OCI-LY7 (cell line): ENCODE results near the gene OPRM1. TPM values are rescaled to one million over a fixed set of nuclear protein-coding genes. Genes with fewer than 3 reads are reported as not detected.

Experiments
- BruUV-seq: library from RNA; stranded (reverse); fragments of 400-500 nt; replicated peaks from 2 replicates; lab custom pipeline; 2021; lab: Mats Ljungman, UMichigan
- CTCF ChIA-PET: fragments of 300-600 bp; sonication (Branson Sonifier 250); formaldehyde crosslinking; loops from one replicate; lab custom pipeline; 2022; ENCODE audit warnings: antibody characterized with exemption; ENCODE audit not compliant: unreplicated experiment; lab: Charles Lee
- POLR2A ChIA-PET: fragments of 300-600 bp; sonication (Branson Sonifier 250); formaldehyde crosslinking; loops from one replicate; lab custom pipeline; 2022; ENCODE audit warnings: antibody characterized with exemption; lab: Charles Lee
- DNase-seq: peaks from one replicate; pipeline ENCODE4 v3.0.0-alpha.2; 2015; ENCODE audit warnings: low spot score
- H2AFZ ChIP-seq: fragments of 200-600 bp; sonication (generic), shearing (Covaris generic); 2 replicates; pipeline ENCODE4 v1.6.1; 2014; ENCODE audit warnings: mild to moderate bottlenecking, antibody characterized with exemption, low read length, moderate library complexity
- H3K27ac ChIP-seq: fragments of 200-600 bp; sonication (generic); 2 replicates; pipeline ENCODE4 v1.5.1; 2014; ENCODE audit warnings: mixed run types, low read depth, mild to moderate bottlenecking, moderate library complexity, low read length, inconsistent platforms; ENCODE audit not compliant: poor library complexity, severe bottlenecking
- H3K36me3 ChIP-seq: fragments of 200-600 bp; sonication (generic); 2 replicates; pipeline ENCODE4 v1.6.1; 2014; ENCODE audit warnings: mild to moderate bottlenecking, antibody characterized with exemption, low read length, moderate library complexity, mixed read lengths; ENCODE audit not compliant: insufficient read depth
- H3K4me1 ChIP-seq: fragments of 200-600 bp; sonication (generic); 2 replicates; pipeline ENCODE4 v1.5.1; 2014; ENCODE audit warnings: mild to moderate bottlenecking, low read length; ENCODE audit not compliant: insufficient read depth, poor library complexity, severe bottlenecking
- H3K4me2 ChIP-seq: fragments of 200-600 bp; sonication (generic); 2 replicates; pipeline ENCODE4 v1.6.1; 2014; ENCODE audit warnings: mild to moderate bottlenecking, low read length
- H3K4me3 ChIP-seq: fragments of 200-600 bp; sonication (generic); 2 replicates; pipeline ENCODE4 v1.5.1; 2014; ENCODE audit warnings: mild to moderate bottlenecking, low read depth, low read length; ENCODE audit not compliant: poor library complexity, severe bottlenecking
- H3K79me2 ChIP-seq: fragments of 200-600 bp; sonication (generic); 2 replicates; pipeline ENCODE4 v1.6.1; 2016; ENCODE audit warnings: low read depth, mild to moderate bottlenecking, low read length, moderate library complexity, mixed read lengths; ENCODE audit not compliant: insufficient read depth
- H3K9me2 ChIP-seq: fragments of 200-600 bp; sonication (generic); 2 replicates; pipeline ENCODE4 v1.6.1; 2016; ENCODE audit warnings: mild to moderate bottlenecking, low read length, mixed read lengths; ENCODE audit not compliant: insufficient read depth
- H3K9me3 ChIP-seq: fragments of 200-600 bp; sonication (generic); 2 replicates; pipeline ENCODE4 v1.6.1; 2014; ENCODE audit warnings: mild to moderate bottlenecking, mixed run types, low read length, mixed read lengths
- H4K20me1 ChIP-seq: fragments of 200-600 bp; sonication (generic); 2 replicates; pipeline ENCODE4 v1.6.1; 2014; ENCODE audit warnings: mild to moderate bottlenecking, antibody characterized with exemption, low read length, moderate library complexity, mixed read lengths; ENCODE audit not compliant: insufficient read depth
- CTCF ChIP-seq: fragments of 200-600 bp; sonication (generic); conservative IDR thresholded peaks from 2 replicates; pipeline ENCODE4 v1.5.1; 2014; ENCODE audit warnings: mild to moderate bottlenecking, antibody characterized with exemption, low read length, moderate library complexity, mixed read lengths
- EZH2phosphoT487 ChIP-seq: fragments of 200-600 bp; sonication (generic); IDR thresholded peaks from 2 replicates; pipeline ENCODE4 v1.6.1; 2018; ENCODE audit warnings: low read depth, borderline replicate concordance, mild to moderate bottlenecking, mixed run types, antibody characterized with exemption, low read length, moderate library complexity, mixed read lengths
- intact Hi-C: fragments of 100-400 bp; cut with micrococcal nuclease; formaldehyde crosslinking; loops from one replicate; pipeline ENCODE4 v1.10.0; 2022; ENCODE audit not compliant: unreplicated experiment
- total RNA-seq, 2 experiments: library from RNA; depleted of rRNA in 1 of 2; stranded (reverse); fragments of >200 nt in 1 of 2; shearing (Covaris generic) in 1 of 2; gene quantifications; 2 replicates each; pipeline ENCODE4 v1.2.3, GENCODE V29; 2014 to 2022

Gene OPRM1
- total RNA-seq, 2 experiments from 2014 or later, result not detected

GRCh38 chr6:154289818-154290508 is 250.9 kb downstream of the OPRM1 start:
- intact Hi-C loops, result no loop called here
- no peaks in the 10 kb centered on the region for H3K79me2 ChIP-seq

GRCh38 chr6:154292066-154292465 is 253.0 kb downstream of the OPRM1 start:
- intact Hi-C loops, result no loop called here
- ChIA-PET CTCF (no interaction called here), POLR2A (interaction anchor here (0.6 kb wide), 1 partner anchor 160 kb away, joined by 4 read pairs; no protein-coding TSS in a partner anchor)
- H4K20me1 ChIP-seq, result no peaks in the 10 kb centered on the region
- no peak overlapping the region for H3K4me2 ChIP-seq
- TF ChIP-seq EZH2phosphoT487 (no peak), CTCF (no peak)
- no TSS peak for BruUV-seq
- no peak for DNase-seq
- H2AFZ ChIP-seq, result no peak overlapping the region
- no peak overlapping the region for H3K4me3 ChIP-seq
- no peaks in the 10 kb centered on the region for H3K9me2 ChIP-seq
- no peak overlapping the region for H3K27ac ChIP-seq
- no peaks in the 10 kb centered on the region for H3K9me3 ChIP-seq
- H3K4me1 ChIP-seq, result no peaks in the 10 kb centered on the region
- H3K79me2 ChIP-seq, result no peaks in the 10 kb centered on the region
- no peaks in the 10 kb centered on the region for H3K36me3 ChIP-seq

More at GRCh38 chr6:154289818-154290508, 250.9 kb downstream of the OPRM1 start:
- H3K9me3 ChIP-seq, result no peaks in the 10 kb centered on the region
- H3K4me3 ChIP-seq, result no peak overlapping the region
- H2AFZ ChIP-seq, result no peak overlapping the region
- H3K4me2 ChIP-seq, result no peak overlapping the region
- no peak overlapping the region for H3K27ac ChIP-seq
- ChIA-PET CTCF (no interaction called here), POLR2A (interaction anchor here (0.5 kb wide), 2 partner anchors 125 to 522 kb away, joined by 3 read pairs; no protein-coding TSS in a partner anchor)
- DNase-seq, result no peak
- TF ChIP-seq CTCF (no peak), EZH2phosphoT487 (no peak)
- no TSS peak for BruUV-seq
- H3K36me3 ChIP-seq, result no peaks in the 10 kb centered on the region
- H3K4me1 ChIP-seq, result no peaks in the 10 kb centered on the region
- no peaks in the 10 kb centered on the region for H3K9me2 ChIP-seq
- H4K20me1 ChIP-seq, result no peaks in the 10 kb centered on the region

- Histone ChIP-seq H3K9me2 (no peaks in the 10 kb centered on the region), H2AFZ (no peak overlapping the region), H3K4me3 (no peak overlapping the region), H3K4me2 (no peak overlapping the region), H3K27ac (no peak overlapping the region), H3K9me3 (no peaks in the 10 kb centered on the region), H3K79me2 (no peaks in the 10 kb centered on the region), H3K4me1 (no peaks in the 10 kb centered on the region), H4K20me1 (no peaks in the 10 kb centered on the region), H3K36me3 (no peaks in the 10 kb centered on the region)
- no TSS peak for BruUV-seq
- intact Hi-C loops, result no loop called here
- POLR2A ChIA-PET, result no interaction called here
- no peak for DNase-seq
- TF ChIP-seq CTCF, result no peak
- no peak for TF ChIP-seq EZH2phosphoT487
- CTCF ChIA-PET, result no interaction called here
These were observed 253.9 kb downstream of the OPRM1 start for GRCh38 chr6:154292855-154293519.
